ENCODE results near the gene MARCHF10.
A peak's percentile ranks its signal among the peaks of the same experiment; 100 is the strongest.
"Not testable (repeated sequence)": the region's sequence is repeated elsewhere in the genome, so short reads cannot be mapped to it uniquely, and the experiment has no call there.

Gene MARCHF10

GRCh38 chr17:62849591-62850415, 41.7 kb upstream of the MARCHF10 start:
- H3K4me1 ChIP-seq (ENCODE audit: control extremely low read depth in 1 of 4, control insufficient read depth in 4 of 4, insufficient read depth in 4 of 4, low read length in 3 of 4); H3K27me3 ChIP-seq (replicated peaks in 2 of 5; ENCODE audit: control insufficient read depth in 4 of 5, insufficient read depth in 5 of 5, low read length in 4 of 5); H3K27ac ChIP-seq (ENCODE audit: insufficient read depth in 1 of 2, low read depth in 1 of 2, low read length in 2 of 2, poor library complexity in 1 of 2, severe bottlenecking in 2 of 2); DNase-seq; POLR2A ChIA-PET; H3K4me3 ChIP-seq (ENCODE audit: control insufficient read depth in 1 of 7, extremely low read depth in 1 of 7, insufficient read depth in 4 of 7, low read depth in 2 of 7, low read length in 6 of 7); H3K9me3 ChIP-seq (ENCODE audit: control extremely low read depth in 1 of 5, control insufficient read depth in 4 of 5, insufficient read depth in 2 of 5, low read depth in 1 of 5, low read length in 4 of 5); H3K36me3 ChIP-seq (ENCODE audit: control insufficient read depth in 4 of 4, insufficient read depth in 4 of 4, low read length in 3 of 4): not testable (repeated sequence)
- WGBS (ENCODE audit: insufficient coverage): 97% methylated on average over 9 of the region's 10 CpGs
- CTCF ChIA-PET: interaction anchor here (0.8 kb wide), 1 partner anchor 38 kb away, joined by 3 read pairs; no protein-coding TSS in a partner anchor

- POLR2A ChIA-PET: no interaction called here
- WGBS (ENCODE audit: insufficient coverage): 99% methylated on average over 5 of the region's 5 CpGs
These were observed 40.2 kb upstream of the MARCHF10 start for GRCh38 chr17:62848334-62848733.

GRCh38 chr17:62847426-62847825, 39.3 kb upstream of the MARCHF10 start:
- WGBS (ENCODE audit: insufficient coverage): over 99% methylated on average over 9 of the region's 9 CpGs
- ChIA-PET CTCF (no interaction called here), POLR2A (no interaction called here)
- Histone ChIP-seq H3K9me3 (ENCODE audit: control extremely low read depth in 1 of 5, control insufficient read depth in 4 of 5, insufficient read depth in 2 of 5, low read depth in 1 of 5, low read length in 4 of 5) (no peaks in the 10 kb centered on the region), H3K4me3 (ENCODE audit: control insufficient read depth in 1 of 7, extremely low read depth in 1 of 7, insufficient read depth in 4 of 7, low read depth in 2 of 7, low read length in 6 of 7) (no peak overlapping the region), H3K4me1 (ENCODE audit: control extremely low read depth in 1 of 4, control insufficient read depth in 4 of 4, insufficient read depth in 4 of 4, low read length in 3 of 4) (no peaks in the 10 kb centered on the region), H3K27ac (ENCODE audit: insufficient read depth in 1 of 2, low read depth in 1 of 2, low read length in 2 of 2, poor library complexity in 1 of 2, severe bottlenecking in 2 of 2) (no peak overlapping the region), H3K27me3 (replicated peaks in 2 of 5; ENCODE audit: control insufficient read depth in 4 of 5, insufficient read depth in 5 of 5, low read length in 4 of 5) (no peaks in the 10 kb centered on the region), H3K36me3 (ENCODE audit: control insufficient read depth in 4 of 4, insufficient read depth in 4 of 4, low read length in 3 of 4) (no peaks in the 10 kb centered on the region)
- no peak for DNase-seq

More at GRCh38 chr17:62848334-62848733, 40.2 kb upstream of the MARCHF10 start:
- Histone ChIP-seq H3K4me3 (ENCODE audit: control insufficient read depth in 1 of 7, extremely low read depth in 1 of 7, insufficient read depth in 4 of 7, low read depth in 2 of 7, low read length in 6 of 7) (no peak overlapping the region), H3K36me3 (ENCODE audit: control insufficient read depth in 4 of 4, insufficient read depth in 4 of 4, low read length in 3 of 4) (no peaks in the 10 kb centered on the region), H3K27me3 (replicated peaks in 2 of 5; ENCODE audit: control insufficient read depth in 4 of 5, insufficient read depth in 5 of 5, low read length in 4 of 5) (no peaks in the 10 kb centered on the region), H3K4me1 (ENCODE audit: control extremely low read depth in 1 of 4, control insufficient read depth in 4 of 4, insufficient read depth in 4 of 4, low read length in 3 of 4) (no peaks in the 10 kb centered on the region), H3K9me3 (ENCODE audit: control extremely low read depth in 1 of 5, control insufficient read depth in 4 of 5, insufficient read depth in 2 of 5, low read depth in 1 of 5, low read length in 4 of 5) (no peaks in the 10 kb centered on the region), H3K27ac (ENCODE audit: insufficient read depth in 1 of 2, low read depth in 1 of 2, low read length in 2 of 2, poor library complexity in 1 of 2, severe bottlenecking in 2 of 2) (no peak overlapping the region)
- DNase-seq: no peak
- CTCF ChIA-PET: no interaction called here

GRCh38 chr17:62840871-62841270, 32.8 kb upstream of the MARCHF10 start:
- Histone ChIP-seq H3K9me3 (ENCODE audit: control extremely low read depth in 1 of 5, control insufficient read depth in 4 of 5, insufficient read depth in 2 of 5, low read depth in 1 of 5, low read length in 4 of 5) (peaks cover 0 to 12% (median 0%) of the 10 kb centered on the region in 5 experiments), H3K27me3 (replicated peaks in 2 of 5; ENCODE audit: control insufficient read depth in 4 of 5, insufficient read depth in 5 of 5, low read length in 4 of 5) (no peaks in the 10 kb centered on the region), H3K36me3 (ENCODE audit: control insufficient read depth in 4 of 4, insufficient read depth in 4 of 4, low read length in 3 of 4) (no peaks in the 10 kb centered on the region), H3K4me1 (ENCODE audit: control extremely low read depth in 1 of 4, control insufficient read depth in 4 of 4, insufficient read depth in 4 of 4, low read length in 3 of 4) (no peaks in the 10 kb centered on the region), H3K4me3 (ENCODE audit: control insufficient read depth in 1 of 7, extremely low read depth in 1 of 7, insufficient read depth in 4 of 7, low read depth in 2 of 7, low read length in 6 of 7) (no peak overlapping the region), H3K27ac (ENCODE audit: insufficient read depth in 1 of 2, low read depth in 1 of 2, low read length in 2 of 2, poor library complexity in 1 of 2, severe bottlenecking in 2 of 2) (no peak overlapping the region)
- POLR2A ChIA-PET: no interaction called here
- CTCF ChIA-PET: no interaction called here
- WGBS (ENCODE audit: insufficient coverage): 93% methylated on average over 3 of the region's 4 CpGs
- no peak for DNase-seq

GRCh38 chr17:62833816-62834215, 25.7 kb upstream of the MARCHF10 start:
- H3K27ac ChIP-seq (ENCODE audit: insufficient read depth in 1 of 2, low read depth in 1 of 2, low read length in 2 of 2, poor library complexity in 1 of 2, severe bottlenecking in 2 of 2); H3K27me3 ChIP-seq (replicated peaks in 2 of 5; ENCODE audit: control insufficient read depth in 4 of 5, insufficient read depth in 5 of 5, low read length in 4 of 5); H3K36me3 ChIP-seq (ENCODE audit: control insufficient read depth in 4 of 4, insufficient read depth in 4 of 4, low read length in 3 of 4); DNase-seq; H3K4me3 ChIP-seq (ENCODE audit: control insufficient read depth in 1 of 7, extremely low read depth in 1 of 7, insufficient read depth in 4 of 7, low read depth in 2 of 7, low read length in 6 of 7); POLR2A ChIA-PET; H3K4me1 ChIP-seq (ENCODE audit: control extremely low read depth in 1 of 4, control insufficient read depth in 4 of 4, insufficient read depth in 4 of 4, low read length in 3 of 4); H3K9me3 ChIP-seq (ENCODE audit: control extremely low read depth in 1 of 5, control insufficient read depth in 4 of 5, insufficient read depth in 2 of 5, low read depth in 1 of 5, low read length in 4 of 5); CTCF ChIA-PET: not testable (repeated sequence)
- WGBS (ENCODE audit: insufficient coverage): 100% methylated on average over 3 of the region's 4 CpGs

- Histone ChIP-seq H3K36me3 (ENCODE audit: control insufficient read depth in 4 of 4, insufficient read depth in 4 of 4, low read length in 3 of 4) (no peaks in the 10 kb centered on the region), H3K27me3 (replicated peaks in 2 of 5; ENCODE audit: control insufficient read depth in 4 of 5, insufficient read depth in 5 of 5, low read length in 4 of 5) (no peaks in the 10 kb centered on the region), H3K4me1 (ENCODE audit: control extremely low read depth in 1 of 4, control insufficient read depth in 4 of 4, insufficient read depth in 4 of 4, low read length in 3 of 4) (peaks cover 6 to 9% (median 9%) of the 10 kb centered on the region in 4 experiments), H3K27ac (ENCODE audit: insufficient read depth in 1 of 2, low read depth in 1 of 2, low read length in 2 of 2, poor library complexity in 1 of 2, severe bottlenecking in 2 of 2) (no peak overlapping the region), H3K9me3 (ENCODE audit: control extremely low read depth in 1 of 5, control insufficient read depth in 4 of 5, insufficient read depth in 2 of 5, low read depth in 1 of 5, low read length in 4 of 5) (peaks cover 0 to 7% (median 0%) of the 10 kb centered on the region in 5 experiments), H3K4me3 (ENCODE audit: control insufficient read depth in 1 of 7, extremely low read depth in 1 of 7, insufficient read depth in 4 of 7, low read depth in 2 of 7, low read length in 6 of 7) (no peak overlapping the region)
- DNase-seq: no peak
- 100% methylated on average over 1 of the region's 1 CpG for WGBS (ENCODE audit: insufficient coverage)
- POLR2A ChIA-PET: no interaction called here
- CTCF ChIA-PET: no interaction called here
These were observed 24.3 kb upstream of the MARCHF10 start for GRCh38 chr17:62832405-62832804.

GRCh38 chr17:62831066-62831465, 23.0 kb upstream of the MARCHF10 start:
- H3K4me3 ChIP-seq (ENCODE audit: control insufficient read depth in 1 of 7, extremely low read depth in 1 of 7, insufficient read depth in 4 of 7, low read depth in 2 of 7, low read length in 6 of 7); POLR2A ChIA-PET; H3K27me3 ChIP-seq (replicated peaks in 2 of 5; ENCODE audit: control insufficient read depth in 4 of 5, insufficient read depth in 5 of 5, low read length in 4 of 5); H3K27ac ChIP-seq (ENCODE audit: insufficient read depth in 1 of 2, low read depth in 1 of 2, low read length in 2 of 2, poor library complexity in 1 of 2, severe bottlenecking in 2 of 2); CTCF ChIA-PET; H3K36me3 ChIP-seq (ENCODE audit: control insufficient read depth in 4 of 4, insufficient read depth in 4 of 4, low read length in 3 of 4); H3K9me3 ChIP-seq (ENCODE audit: control extremely low read depth in 1 of 5, control insufficient read depth in 4 of 5, insufficient read depth in 2 of 5, low read depth in 1 of 5, low read length in 4 of 5): not testable (repeated sequence)
- WGBS (ENCODE audit: insufficient coverage): 69% methylated on average over 2 of the region's 6 CpGs
- DNase-seq: peak in 1 of 3 donors; percentile 13
- peaks cover 10 to 14% (median 11%) of the 10 kb centered on the region in 4 experiments for H3K4me1 ChIP-seq (ENCODE audit: control extremely low read depth in 1 of 4, control insufficient read depth in 4 of 4, insufficient read depth in 4 of 4, low read length in 3 of 4)
